ENCODE measurements around the gene CELA3B.
A peak's percentile ranks its signal among the peaks of the same experiment; 100 is the strongest.
"Not testable (repeated sequence)": the region's sequence is repeated elsewhere in the genome, so short reads cannot be mapped to it uniquely, and the experiment has no call there.

Gene CELA3B

DNA sequence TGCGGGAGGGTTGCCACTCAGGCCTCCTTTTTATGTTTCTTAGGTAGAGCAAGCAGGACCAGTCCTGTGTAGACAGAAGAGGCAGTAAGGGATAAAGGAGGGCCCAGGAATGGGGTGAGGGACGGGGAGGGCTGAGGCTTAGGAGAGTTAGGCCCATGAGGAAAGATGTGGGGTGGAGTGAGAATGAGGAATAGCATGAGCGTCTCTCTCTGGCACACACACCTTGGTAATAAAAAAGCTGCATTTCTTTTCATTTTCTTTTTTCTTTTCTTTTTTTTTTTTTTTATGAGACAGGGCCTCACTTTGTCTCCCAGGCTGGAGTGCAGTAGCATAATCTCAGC, 32.1 kb upstream of the CELA3B start:
- DNase-seq = no peak

DNA sequence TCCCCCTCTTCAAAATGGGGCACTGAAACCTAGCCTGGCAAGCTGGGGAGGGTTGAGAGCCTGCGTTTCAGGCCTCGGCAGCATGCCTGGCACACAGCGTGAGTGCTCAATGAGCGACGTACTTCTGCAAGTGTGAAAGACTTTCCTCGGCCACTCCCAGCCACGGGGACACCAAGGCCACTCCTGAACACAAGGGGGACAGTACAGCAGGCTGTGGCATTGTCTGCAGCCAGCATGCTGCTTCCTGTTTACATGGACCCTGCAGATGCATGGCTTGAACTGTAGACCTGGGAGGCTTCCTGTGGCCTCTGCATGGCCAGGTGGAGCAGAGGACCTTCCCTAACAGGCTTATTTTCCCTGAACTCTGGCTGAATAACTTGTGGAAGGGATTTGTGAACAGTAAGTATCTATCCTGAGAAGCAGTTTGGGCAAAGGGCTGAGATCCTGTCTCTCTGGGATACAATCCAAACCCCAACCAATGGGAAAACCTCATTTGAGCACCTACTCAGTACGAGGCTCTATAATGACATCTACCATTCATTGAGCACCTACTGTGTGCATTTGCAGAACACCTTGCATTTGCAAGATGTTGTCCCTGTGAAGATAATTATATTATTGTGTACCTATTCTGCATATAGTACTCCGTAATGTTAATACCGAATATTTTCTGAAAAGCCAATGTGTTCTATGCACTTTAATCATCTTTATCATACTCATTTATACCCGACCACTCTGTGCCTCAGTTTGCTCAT, 29.8 kb upstream of the CELA3B start:
- no peak for DNase-seq

DNA sequence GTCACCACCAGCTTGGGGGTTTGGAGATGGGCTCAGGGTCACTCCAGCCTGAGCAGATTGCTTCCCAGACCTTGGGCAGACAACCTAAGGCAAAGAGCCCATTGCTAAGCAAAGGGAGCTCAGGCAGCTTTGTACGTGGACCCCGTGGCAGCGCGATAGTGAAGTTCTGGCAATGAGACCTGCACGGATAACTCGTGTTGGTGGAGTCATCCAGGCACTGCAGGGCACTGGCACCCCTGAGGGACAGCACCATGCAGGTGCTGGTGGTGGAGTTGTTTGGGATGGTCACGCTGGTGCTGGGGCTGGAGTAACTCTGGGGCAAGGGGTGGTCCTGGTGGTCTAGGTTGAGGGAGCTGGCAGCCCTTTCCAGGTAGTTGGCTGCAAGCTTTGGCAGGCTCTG, 26.1 kb upstream of the CELA3B start:
- no peak for DNase-seq

DNA sequence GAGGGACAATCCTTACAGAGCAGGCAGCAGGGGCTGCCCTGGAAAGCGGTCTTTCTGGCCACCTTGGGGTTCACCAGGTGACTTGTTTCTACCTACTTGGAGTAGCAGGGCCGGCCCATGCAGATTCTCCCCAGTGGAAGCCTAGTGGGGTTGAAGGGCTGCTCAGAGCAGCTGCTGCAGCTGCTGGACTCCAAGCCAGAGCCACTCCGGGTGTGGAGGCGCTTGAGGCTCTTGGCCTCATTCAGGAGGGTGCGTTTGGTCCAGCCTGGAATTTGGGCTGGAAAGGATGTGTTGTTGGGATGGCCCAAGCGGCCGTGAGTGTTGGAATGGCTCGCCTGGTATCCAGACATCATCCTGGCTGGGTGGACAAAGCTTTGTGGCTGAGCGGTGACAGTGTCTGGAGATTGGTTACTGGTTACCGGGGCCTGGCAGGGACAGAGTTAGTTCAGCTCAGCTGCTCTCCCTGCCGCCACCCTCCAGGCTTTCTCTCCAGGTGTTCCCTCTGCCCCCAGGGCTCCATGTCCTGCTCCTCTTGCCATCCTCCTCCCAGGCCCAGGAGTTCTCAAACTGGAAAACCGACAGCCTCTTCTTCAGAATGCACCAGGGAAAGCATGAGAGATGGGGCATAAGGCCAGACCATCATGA, 25.5 kb upstream of the CELA3B start:
- DNase-seq = no peak

DNA sequence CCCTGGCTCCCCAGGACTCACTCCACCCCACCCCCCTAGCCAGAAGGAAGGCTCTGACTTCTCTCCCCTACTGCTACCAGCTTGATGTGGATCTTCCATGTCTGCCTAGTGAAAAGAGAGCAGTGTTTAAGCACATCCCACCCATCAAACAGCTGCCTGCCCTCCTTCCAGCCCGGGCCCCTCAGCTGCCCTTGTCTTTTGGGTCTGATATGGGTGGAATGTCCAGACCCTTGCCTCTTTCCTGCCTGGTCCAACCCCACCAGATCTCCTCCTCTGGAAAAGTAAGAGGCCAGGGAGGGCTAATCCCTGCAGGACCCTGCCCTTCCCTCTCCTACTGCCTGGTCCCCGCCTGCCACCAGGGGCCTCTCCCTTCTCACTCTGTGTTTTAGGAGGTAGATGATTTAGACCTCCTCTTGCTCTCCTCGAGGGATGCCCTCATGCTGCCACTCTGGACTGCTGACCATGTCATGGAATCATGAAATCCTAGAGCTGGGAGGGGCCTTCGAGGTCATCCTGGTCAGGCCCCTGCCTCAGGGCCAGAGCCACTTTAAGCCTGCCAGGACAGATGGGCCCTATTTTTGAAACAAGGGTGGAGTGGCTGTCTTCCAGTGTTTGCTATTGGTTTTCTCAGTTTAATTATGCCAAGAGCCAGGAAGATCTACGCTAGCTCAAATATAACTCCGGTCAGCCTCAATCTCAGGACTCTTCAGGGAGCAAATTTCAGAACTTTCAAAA, 23.9 kb upstream of the CELA3B start:
- DNase-seq = no peak

DNA sequence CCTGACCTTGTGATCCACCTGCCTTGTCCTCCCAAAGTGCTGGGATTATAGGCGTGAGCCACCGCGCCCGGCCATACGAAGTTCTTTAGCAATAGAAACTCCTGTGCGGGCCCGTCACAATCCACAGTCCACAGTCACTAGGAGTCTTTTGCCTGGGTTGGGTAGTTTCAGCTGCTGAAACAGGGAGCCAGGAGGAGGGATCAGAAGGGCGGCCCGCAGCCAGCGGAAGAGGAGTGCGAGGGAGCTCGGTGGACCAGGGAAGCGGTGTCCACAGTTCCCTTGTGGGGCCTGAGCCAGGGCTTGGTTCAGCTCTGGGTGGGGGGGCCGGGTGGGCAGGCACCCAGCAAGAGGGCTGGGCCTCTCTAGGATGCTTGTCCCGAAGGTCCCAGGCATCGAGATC, 21.8 kb upstream of the CELA3B start:
- DNase-seq = no peak

DNA sequence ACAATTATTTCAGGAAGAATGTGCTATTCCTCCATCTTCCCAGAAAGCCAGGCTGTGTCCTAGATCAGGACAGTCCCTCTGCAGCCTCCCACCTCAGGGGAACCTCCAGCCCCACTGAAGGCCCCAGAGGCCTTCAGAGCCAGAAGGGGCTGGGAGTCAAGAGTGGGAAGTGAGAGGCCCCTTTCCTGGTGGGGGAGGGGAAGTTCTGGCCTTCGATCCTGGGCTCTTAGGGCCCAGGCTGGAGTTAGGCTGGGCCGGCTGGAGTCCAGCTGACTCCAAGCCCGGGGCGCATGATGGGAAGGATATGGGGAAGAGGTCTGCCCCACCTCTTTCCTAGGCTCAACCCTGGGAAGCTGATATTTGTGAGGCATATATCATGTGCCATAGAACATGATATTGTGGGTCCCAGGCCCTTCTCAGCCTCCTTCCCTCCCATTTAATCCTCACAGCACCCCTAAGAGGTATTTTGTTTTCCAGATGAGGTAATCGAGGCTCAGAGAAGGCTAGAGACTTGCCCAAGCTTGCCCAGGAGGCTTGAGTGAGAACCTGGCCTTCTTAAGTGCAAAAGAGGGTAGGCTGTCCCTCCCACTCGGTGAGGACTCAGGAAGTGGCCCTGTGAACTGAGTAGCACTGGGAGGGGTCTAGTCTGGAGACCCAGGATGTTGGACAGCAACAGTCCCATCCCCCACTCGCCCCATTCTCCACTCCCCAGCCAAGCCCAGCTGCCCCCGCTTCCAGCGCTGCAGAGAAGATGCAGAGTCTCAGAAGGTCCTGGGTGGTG, 21.1 kb upstream of the CELA3B start:
- DNase-seq = no peak

DNA sequence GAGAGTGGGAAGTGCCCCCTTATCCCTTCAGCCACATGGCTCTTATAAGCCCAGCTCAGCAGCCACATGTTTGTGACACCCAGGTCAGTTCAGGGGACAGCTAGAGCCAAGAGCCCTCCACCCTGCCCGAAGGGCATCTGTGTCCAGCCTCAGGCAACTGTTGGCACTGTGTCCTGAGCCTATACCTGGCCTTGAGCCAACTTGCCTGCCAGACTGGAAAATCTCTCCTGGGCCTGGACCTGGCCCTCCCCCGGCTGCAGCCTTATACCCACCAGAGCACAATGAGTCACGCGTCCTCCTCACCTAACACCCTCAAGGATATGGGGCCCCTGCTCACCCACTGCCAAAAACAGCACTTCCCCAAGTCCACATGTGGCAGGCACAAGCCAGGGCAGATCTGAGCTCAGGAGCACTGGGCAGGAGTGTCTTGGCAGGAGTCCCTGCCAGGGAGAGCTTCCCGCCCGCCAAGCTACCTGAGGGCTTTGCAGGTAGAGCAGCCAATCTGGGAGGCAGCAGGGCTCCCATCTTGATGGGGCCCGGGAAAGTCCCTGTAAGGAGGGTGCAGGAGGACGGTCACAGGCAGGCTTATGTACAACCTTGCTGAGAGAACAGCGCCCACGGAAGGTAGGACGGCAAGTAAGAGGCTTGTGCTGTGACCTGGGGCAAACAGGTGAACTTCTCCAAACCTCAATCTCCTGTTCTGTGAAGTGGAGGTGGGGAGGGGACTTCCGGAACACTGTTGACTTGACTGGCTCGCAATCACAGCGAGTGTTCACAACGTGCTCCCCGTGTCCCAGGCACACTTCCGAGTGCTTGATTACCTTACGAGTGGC, 19.9 kb upstream of the CELA3B start:
- peak; percentile 74 for DNase-seq

DNA sequence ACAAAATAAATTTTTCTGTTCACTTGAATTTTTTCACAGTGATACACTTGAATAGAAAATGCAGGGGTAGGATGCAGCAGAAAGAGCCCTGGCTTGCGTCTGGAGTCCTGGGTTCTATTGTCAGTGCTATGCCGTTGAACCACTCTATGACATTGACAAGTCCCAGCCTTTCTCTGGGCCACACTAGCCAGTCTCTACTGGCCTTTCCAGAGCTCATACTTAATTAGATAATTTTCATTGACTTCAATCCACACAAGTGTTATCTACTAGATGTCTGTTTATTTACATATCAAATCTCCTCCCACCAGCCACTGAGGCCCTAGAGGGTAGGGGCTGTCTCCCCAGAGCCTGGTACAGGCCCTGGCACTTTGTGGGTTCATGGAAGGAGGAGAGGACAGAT, 15.5 kb upstream of the CELA3B start:
- DNase-seq = no peak

DNA sequence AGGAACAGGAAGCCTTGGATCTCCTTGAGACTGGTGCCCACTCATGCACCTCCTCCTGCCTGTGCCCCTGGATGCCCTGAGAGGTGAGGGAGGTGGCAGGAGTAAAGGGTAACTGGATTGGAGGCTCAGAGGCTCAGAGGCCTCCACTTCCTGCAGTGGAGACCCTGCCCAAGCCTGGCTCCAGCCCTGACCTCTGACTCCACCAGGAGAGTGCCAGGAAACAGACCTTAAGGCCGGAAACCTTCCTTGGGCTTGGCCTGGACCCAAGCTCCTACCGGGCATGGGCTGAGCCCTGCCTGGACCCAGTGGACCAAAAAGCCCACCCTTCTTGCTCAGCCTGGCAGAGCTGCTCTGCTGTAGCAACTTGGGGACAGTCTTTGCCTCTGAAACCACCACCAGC, 15.0 kb upstream of the CELA3B start:
- DNase-seq = no peak

DNA sequence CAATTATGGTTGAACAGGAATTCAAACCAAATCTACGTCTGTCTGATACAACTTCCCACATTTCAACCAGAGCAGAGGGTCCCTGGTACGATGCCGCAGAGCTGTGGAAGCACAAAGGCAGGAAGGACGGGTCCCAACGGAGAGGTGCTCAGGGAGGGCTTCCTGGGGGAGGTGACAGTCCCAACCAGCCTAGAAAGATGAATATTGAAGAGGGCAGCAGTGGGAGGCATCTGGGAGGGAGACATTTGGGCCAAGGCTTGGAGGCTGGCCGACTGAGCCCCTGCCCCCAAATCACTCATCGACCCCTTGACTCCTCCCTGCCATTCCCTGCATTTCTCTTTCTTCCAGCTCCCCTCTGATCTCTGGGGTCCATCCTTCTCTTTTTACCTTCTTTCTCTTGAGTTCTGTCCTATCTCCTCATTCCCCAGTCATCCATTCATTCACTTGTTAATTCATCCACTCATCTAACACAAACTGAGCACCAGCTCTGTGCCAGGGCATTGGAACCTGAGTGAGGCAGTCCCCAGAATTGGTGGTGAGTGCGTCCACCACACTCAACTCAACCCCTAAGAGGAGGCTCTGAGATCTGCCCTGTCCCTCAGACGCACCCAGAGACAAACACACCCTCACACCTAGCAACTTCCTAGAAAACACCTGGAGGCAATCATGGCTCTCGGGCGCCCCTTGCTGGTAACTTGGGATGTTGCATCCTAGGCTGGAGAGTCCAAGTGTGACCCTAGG, 13.2 kb upstream of the CELA3B start:
- peak; percentile 71 for DNase-seq

DNA sequence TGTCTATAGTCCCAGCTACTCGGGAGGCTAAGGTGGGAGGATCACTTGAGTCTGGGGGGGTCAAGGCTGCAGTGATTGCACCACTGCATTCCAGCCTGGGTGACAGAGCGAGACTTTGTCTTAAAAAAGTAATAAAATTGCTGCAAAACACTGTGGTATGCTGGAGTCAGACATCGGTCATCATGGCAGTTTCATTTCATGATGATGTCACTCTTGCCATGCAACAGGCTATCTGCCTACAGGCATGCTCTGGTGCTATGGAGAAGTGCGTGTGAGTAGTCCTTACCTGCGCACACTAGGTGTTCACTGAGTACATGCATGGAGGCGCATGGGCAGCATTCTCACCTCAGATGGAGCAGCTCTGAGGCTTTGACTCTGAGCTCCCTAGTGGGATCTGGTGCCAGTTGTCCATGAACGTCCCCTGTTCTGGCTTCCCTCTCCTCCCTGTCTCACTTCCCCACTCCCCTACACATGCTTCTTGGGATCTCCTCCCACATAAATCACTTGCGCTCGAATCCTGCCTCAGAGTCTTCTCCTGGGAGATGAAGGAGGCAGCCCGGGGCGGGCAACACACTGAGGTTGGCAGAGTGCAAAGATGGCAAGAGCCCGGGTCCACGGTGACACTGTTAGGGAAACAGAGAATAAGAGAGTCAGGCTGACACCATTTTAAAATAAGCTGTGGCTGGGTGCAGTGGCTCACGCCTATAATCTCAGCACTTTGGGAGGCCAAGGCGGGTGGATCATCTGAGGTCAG, 10.4 kb upstream of the CELA3B start:
- DNase-seq = no peak

DNA sequence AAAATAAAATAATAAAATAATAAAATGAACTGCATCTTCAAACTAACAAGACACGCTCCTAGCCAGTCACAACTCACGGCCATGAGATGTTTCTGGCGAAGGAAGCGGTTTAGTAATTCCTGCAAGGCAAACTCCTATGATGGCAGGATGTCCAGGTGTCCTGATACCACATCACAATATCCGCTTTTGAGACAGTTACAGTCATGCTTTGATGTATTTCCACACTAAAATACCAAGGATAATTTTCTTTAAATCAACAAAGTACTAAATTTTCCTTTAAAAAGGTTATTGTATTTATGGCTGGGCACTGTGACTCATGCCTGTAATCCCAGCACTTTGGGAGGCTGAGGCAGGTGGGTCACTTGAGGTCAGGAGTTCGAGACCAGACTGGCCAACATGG, 9.6 kb upstream of the CELA3B start:
- not testable (repeated sequence) for DNase-seq

DNA sequence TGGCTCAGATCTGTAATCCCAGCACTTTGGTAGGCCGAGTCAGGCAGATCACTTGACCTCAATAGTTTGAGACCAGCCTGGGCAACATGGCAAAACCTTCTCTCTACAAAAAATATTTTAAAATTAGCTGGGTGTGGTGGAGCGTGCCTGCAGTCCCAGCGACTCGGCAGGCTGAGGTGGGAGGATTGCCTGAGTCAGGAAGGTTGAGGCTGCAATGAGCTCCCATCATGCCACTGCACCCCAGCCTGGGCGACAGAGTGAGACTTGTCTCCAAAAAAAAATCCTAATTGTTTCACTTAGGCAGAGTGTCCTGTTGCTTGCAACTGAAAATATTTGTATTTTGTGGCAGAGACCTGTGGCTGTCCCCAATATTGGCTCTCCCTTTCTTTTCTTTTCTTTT, 7.8 kb upstream of the CELA3B start:
- DNase-seq = not testable (repeated sequence)

DNA sequence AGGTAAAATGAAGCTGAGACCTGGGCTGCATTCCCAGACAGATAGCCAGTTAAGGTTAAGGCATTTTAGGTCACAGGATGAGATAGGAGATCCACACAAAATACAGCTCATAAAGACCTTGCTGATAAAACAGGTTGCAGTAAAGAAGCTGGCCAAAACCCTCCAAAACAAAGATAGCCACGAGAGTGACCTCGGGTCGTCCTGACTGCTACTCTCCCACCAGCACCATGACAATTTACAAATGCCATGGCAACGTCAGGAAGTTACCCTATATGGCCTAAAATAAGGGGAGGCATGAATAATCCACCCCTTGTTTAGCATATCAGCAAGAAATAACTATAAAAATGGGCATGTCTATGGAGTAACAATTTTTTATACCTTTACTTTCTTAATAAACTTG, 6.3 kb upstream of the CELA3B start:
- not testable (repeated sequence) for DNase-seq

DNA sequence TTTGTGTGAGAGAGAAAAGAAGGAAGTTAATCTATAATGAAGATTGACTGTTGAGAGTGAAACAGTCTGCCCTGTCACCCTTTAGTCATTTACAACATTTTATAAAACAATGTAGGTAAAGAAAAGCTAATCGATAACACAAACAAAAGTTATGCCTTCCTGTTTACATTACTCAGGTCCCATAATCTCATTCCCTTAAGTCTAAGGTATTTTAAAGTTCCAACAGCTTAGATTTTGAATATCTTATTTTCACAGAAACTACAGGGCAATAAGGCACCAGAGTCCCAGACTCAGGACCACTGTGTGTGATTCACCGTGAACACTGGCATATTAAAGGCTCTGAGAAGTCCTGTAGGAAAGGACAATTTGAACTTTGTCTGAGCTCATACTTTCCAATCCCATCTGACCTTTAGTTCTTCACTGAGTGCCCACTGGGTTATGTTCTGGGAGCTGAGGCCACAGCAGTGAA, 3.8 kb upstream of the CELA3B start:
- not testable (repeated sequence) for DNase-seq

DNA sequence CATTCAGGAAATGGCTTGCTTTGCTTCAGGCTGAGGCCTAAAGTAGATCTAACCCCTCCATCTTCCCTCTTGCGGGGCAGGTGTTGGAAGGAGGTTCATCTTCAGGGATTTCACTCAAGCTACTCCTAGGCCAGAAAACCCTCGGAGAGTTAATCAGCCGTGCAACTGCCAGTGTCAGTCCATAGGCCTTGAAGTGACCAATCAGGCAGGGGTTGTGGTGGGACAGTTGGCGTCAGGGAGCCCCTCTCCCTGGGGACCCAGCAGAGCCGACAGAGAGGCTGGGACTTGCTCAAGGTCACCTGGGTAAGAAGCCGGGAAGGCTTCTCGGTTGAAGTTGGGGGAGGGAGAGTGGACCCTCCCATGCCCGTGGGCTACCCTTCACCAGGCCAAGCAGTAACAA, 2.9 kb upstream of the CELA3B start:
- not testable (repeated sequence) for DNase-seq

DNA sequence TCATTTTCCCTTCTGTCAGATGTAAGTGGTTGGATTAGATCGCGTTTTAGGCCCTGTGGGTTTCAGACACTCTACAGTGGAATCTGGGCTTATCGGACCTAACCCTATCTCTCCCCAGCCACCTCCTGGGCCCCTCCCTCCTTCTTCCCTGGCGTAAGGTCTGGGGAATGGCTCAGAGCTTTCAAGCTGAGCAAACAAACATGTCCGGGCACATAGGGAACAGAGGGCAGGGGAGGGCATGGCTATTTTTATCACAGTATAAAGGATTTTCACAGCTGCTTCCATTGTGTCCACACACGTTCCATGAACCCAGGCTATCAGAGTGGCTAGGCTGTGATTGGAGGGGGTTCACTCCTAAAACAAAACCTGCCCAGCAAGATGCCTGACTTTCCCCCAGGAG, 2.1 kb upstream of the CELA3B start:
- not testable (repeated sequence) for DNase-seq

DNA sequence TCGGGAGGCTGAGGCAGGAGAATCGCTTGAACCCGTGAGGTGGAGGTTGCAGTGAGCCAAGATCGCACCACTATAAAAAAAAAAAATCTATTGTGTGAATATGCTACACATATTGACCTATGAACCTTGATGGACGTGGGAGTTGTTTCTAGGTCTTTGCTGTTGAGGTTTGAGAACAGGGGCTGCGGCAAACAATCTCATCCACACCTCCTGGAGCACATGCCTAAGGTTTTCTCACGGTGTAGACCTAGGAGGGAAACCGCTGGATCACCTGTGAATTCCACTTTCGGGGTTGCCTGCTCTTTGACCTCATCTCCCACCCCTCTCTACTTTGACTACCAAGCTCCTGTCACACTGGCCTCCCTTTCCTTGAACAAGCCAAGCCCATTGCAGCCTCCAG, 1.5 kb upstream of the CELA3B start:
- DNase-seq = not testable (repeated sequence)

DNA sequence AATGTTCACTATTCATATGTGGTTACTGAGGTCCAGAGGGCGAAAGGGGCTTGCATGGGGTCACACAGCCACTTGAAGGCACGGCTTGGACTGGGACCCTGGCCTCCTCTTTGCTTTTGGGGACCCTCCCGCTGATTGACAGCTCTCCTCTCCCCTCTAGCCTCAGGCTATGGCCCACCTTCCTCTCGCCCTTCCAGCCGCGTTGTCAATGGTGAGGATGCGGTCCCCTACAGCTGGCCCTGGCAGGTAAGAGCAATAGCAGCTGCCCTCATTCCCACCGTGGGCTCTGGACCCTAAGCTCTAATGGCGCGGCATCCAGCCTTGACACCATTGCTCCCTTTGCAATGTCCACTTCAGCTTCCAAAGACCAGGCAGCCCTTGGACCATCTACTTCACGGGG, 1.4 kb downstream of the CELA3B start:
- DNase-seq = not testable (repeated sequence)

Data from CD4-positive, alpha-beta T cell treated with Interferon gamma for 1 hour (primary cell).